Breast epithelium (tissue), 4 donors: ENCODE measurements around the gene SYNE2. TPM values are rescaled to one million over a fixed set of nuclear protein-coding genes. Genes with fewer than 3 reads are reported as not detected.

Experiments
- DNase-seq, 2 donors: peaks; one replicate each; pipeline ENCODE4 v3.0.0-alpha.2; 2019; ENCODE audit warnings: low spot score in 2 of 2
- H3K27ac ChIP-seq, 2 donors: fragments of 200-600 bp; sonication (generic) in 1 of 2; one replicate each; pipeline ENCODE4 v1.5.1; 2016 to 2019; ENCODE audit warnings: mild to moderate bottlenecking in 1 of 2
- H3K27me3 ChIP-seq, 2 donors: fragments of 200-600 bp; sonication (generic) in 1 of 2; one replicate each; pipeline versions ENCODE4 v1.5.1 to v1.6.0; 2017 to 2019; ENCODE audit warnings: control low read depth in 1 of 2, mild to moderate bottlenecking in 1 of 2
- H3K36me3 ChIP-seq: fragments of 200-600 bp; one replicate; pipeline ENCODE4 v1.5.1; 2019
- H3K4me1 ChIP-seq, 2 donors: fragments of 200-600 bp; sonication (generic); one replicate each; pipeline ENCODE4 v1.5.1; 2016 to 2019; ENCODE audit warnings: control low read depth in 1 of 2
- H3K4me3 ChIP-seq, 3 donors: fragments of 200-600 bp; sonication (generic); 1 replicate in 2 of 3; 2 replicates in 1 of 3; pipeline ENCODE4 v1.5.1; 2016 to 2019; ENCODE audit warnings: mild to moderate bottlenecking in 3 of 3, moderate library complexity in 2 of 3
- H3K9me3 ChIP-seq, 2 donors: fragments of 200-600 bp; sonication (generic) in 1 of 2; one replicate each; pipeline ENCODE4 v1.5.1; 2016 to 2019; ENCODE audit warnings: control low read depth in 1 of 2
- POLR2A ChIP-seq: fragments of 450-650 bp; IDR thresholded peaks from one replicate; pipeline ENCODE4 v1.6.1; 2016; ENCODE audit warnings: antibody characterized with exemption, mild to moderate bottlenecking, moderate library complexity
- POLR2AphosphoS5 ChIP-seq, 3 donors: sonication (generic); formaldehyde crosslinking; IDR thresholded peaks; one replicate each; pipeline ENCODE4 v1.6.1; 2017; ENCODE audit warnings: antibody characterized with exemption in 3 of 3
- intact Hi-C: fragments of 100-400 bp; cut with DNase I; formaldehyde crosslinking; loops from one replicate; pipeline ENCODE4 v1.15.1; 2023; ENCODE audit warnings: low total_unique reads
- total RNA-seq, 3 donors: library from RNA; depleted of rRNA; stranded (reverse); fragments of >200 nt; gene quantifications; one replicate each; pipeline ENCODE4 v1.1.0, GENCODE V29; 2016
- TF ChIP-seq, protein P1 (sequence below), 3 donors: fragments of 450-650 bp; IDR thresholded peaks; one replicate each; pipeline ENCODE4 v1.5.1; 2016 to 2017; ENCODE audit warnings: antibody characterized with exemption in 3 of 3, mild to moderate bottlenecking in 3 of 3, moderate library complexity in 3 of 3

The SYNE2 gene
- total RNA-seq, 3 donors from 2014 or later = 81.4 to 308 (median 303) TPM

DNA sequence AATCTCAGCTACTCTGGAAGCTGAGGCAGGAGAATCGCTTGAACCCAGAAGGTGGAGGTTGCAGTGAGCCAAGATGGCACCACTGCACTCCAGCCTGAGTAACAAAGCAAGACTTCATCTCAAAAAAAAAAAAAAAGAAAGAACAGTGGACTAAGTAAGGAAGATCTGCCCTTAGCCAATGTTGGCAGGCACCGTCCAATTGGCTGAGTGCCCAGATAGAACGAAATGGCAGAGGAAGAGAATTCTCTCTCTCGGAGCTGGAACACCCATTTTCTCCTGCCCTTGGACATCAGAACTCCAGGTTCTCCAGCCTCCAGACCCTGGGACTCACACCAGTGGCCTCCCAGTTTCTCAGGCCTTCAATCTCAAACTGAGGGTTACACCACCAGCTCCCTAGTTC, 391.5 kb downstream of the SYNE2 start:
- Histone ChIP-seq H3K9me3 (no peaks in the 10 kb centered on the region), H3K4me3 (no peak overlapping the region), H3K36me3 (no peaks in the 10 kb centered on the region), H3K27ac (no peak overlapping the region), H3K4me1 (no peaks in the 10 kb centered on the region), H3K27me3 (no peaks in the 10 kb centered on the region)
- DNase-seq = peak in 1 of 2 donors; percentile 25
- TF ChIP-seq, protein P1, sequence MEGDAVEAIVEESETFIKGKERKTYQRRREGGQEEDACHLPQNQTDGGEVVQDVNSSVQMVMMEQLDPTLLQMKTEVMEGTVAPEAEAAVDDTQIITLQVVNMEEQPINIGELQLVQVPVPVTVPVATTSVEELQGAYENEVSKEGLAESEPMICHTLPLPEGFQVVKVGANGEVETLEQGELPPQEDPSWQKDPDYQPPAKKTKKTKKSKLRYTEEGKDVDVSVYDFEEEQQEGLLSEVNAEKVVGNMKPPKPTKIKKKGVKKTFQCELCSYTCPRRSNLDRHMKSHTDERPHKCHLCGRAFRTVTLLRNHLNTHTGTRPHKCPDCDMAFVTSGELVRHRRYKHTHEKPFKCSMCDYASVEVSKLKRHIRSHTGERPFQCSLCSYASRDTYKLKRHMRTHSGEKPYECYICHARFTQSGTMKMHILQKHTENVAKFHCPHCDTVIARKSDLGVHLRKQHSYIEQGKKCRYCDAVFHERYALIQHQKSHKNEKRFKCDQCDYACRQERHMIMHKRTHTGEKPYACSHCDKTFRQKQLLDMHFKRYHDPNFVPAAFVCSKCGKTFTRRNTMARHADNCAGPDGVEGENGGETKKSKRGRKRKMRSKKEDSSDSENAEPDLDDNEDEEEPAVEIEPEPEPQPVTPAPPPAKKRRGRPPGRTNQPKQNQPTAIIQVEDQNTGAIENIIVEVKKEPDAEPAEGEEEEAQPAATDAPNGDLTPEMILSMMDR (IDR thresholded peaks at IDR 0.05) = no peak
- TF ChIP-seq POLR2A (no peak), POLR2AphosphoS5 (IDR thresholded peaks at IDR 0.05) (no peak)
- intact Hi-C loops = no loop called here

GRCh38 chr14:64245491-64245890, 392.7 kb downstream of the SYNE2 start:
- no peak overlapping the region for H3K4me3 ChIP-seq
- intact Hi-C loops = no loop called here
- no peaks in the 10 kb centered on the region for H3K36me3 ChIP-seq
- no peak for DNase-seq
- no peak overlapping the region for H3K27ac ChIP-seq
- H3K27me3 ChIP-seq = no peaks in the 10 kb centered on the region
- H3K4me1 ChIP-seq = no peaks in the 10 kb centered on the region
- H3K9me3 ChIP-seq = no peaks in the 10 kb centered on the region
- TF ChIP-seq POLR2A (no peak), POLR2AphosphoS5 (IDR thresholded peaks at IDR 0.05) (no peak)
- TF ChIP-seq, protein P1 (IDR thresholded peaks at IDR 0.05) = no peak

DNA sequence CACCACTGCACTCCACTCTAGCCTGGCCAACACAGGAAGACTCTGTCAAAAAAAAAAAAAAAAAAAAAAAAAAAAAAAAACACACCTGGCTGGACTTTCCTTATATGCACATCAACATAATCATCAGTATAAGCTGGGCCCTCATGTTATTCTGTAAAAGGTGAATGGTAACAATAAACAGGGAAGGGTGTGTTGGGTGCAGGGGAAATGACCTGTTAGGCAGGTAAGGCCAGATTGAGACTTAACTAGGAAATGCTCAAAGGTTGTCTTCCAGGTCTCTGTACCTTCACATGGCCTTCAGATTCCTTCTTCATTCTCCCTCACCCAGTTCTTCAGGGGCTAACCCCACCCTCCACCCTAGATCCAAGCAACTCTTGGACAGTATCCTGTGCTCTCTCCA, 393.9 kb downstream of the SYNE2 start:
- H3K4me1 ChIP-seq = no peaks in the 10 kb centered on the region
- no peaks in the 10 kb centered on the region for H3K36me3 ChIP-seq
- no peaks in the 10 kb centered on the region for H3K9me3 ChIP-seq
- no peak for DNase-seq
- H3K4me3 ChIP-seq = no peak overlapping the region
- H3K27ac ChIP-seq = no peak overlapping the region
- intact Hi-C loops = no loop called here
- TF ChIP-seq POLR2A = no peak
- TF ChIP-seq POLR2AphosphoS5 (IDR thresholded peaks at IDR 0.05) = no peak
- TF ChIP-seq, protein P1 (IDR thresholded peaks at IDR 0.05) = no peak
- no peaks in the 10 kb centered on the region for H3K27me3 ChIP-seq

DNA sequence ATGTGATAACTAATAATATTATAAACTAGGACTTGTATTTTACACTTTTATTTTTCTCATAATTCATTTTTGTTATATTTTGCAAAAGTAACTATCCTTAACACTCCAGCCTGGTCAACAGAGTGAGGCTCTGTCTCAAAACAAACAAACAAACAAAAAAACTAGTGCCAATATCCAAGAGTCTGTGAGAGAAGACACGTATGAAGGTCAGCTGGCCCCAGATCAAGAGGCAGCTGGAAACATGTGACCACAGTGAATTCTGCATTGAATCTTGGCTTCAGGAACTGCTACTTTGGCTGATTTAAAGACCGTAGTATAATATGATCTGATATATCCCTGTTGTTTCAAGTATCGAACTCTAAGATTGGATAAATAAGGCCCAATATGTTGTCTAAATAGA, 394.4 kb downstream of the SYNE2 start:
- DNase-seq = no peak
- Histone ChIP-seq H3K36me3 (no peaks in the 10 kb centered on the region), H3K27me3 (no peaks in the 10 kb centered on the region), H3K9me3 (no peaks in the 10 kb centered on the region), H3K4me1 (no peaks in the 10 kb centered on the region), H3K4me3 (no peak overlapping the region), H3K27ac (no peak overlapping the region)
- intact Hi-C loops = no loop called here
- TF ChIP-seq POLR2A (no peak), POLR2AphosphoS5 (IDR thresholded peaks at IDR 0.05) (no peak)
- TF ChIP-seq, protein P1 (IDR thresholded peaks at IDR 0.05) = no peak

DNA sequence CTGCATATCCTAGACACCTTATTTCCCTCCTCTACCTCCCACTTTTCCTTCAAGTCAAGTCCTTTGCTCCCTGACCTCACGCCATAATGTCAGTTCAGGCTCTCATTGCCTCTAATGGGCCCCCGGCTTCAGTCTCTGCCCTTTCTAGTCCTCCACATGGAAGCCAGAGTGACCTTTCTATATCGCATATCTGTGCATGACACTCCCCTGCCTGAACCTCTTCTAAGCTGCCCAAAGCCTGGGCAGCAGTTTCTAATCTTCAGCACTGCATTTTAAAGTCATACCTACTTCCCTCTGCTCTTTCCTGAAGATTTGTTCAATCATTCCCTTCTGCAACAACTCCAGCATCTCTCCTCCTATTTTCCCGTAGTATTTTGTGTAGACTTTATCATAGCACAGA, 395.9 kb downstream of the SYNE2 start:
- Histone ChIP-seq H3K4me3 (no peak overlapping the region), H3K27ac (no peak overlapping the region), H3K36me3 (no peaks in the 10 kb centered on the region), H3K9me3 (no peaks in the 10 kb centered on the region), H3K4me1 (no peaks in the 10 kb centered on the region), H3K27me3 (no peaks in the 10 kb centered on the region)
- intact Hi-C loops = no loop called here
- no peak for TF ChIP-seq POLR2A
- TF ChIP-seq POLR2AphosphoS5 (IDR thresholded peaks at IDR 0.05) = no peak
- TF ChIP-seq, protein P1 (IDR thresholded peaks at IDR 0.05) = no peak
- no peak for DNase-seq
